ENCODE data around the gene EMC6.

Gene EMC6

DNA sequence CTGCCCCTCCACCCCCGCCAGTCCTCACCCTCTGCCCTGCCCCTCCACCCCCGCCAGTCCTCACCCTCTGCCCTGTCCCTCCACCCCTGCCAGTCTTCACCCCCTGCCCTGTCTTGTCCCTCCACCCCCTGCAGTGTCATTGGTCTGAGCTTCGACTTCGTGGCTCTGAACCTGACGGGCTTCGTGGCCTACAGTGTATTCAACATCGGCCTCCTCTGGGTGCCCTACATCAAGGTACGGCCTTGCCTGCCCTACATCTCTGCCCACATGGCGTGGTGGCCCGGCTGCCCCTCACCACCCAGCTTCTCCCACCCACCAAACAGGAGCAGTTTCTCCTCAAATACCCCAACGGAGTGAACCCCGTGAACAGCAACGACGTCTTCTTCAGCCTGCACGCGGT lies 12.3 kb upstream of the EMC6 start:
- no peak for DNase-seq (ENCODE audit: low read depth)
- H3K4me3 ChIP-seq (replicated peaks; ENCODE audit: low read depth, low read length) = no peak overlapping the region
- TF ChIP-seq, protein P1, sequence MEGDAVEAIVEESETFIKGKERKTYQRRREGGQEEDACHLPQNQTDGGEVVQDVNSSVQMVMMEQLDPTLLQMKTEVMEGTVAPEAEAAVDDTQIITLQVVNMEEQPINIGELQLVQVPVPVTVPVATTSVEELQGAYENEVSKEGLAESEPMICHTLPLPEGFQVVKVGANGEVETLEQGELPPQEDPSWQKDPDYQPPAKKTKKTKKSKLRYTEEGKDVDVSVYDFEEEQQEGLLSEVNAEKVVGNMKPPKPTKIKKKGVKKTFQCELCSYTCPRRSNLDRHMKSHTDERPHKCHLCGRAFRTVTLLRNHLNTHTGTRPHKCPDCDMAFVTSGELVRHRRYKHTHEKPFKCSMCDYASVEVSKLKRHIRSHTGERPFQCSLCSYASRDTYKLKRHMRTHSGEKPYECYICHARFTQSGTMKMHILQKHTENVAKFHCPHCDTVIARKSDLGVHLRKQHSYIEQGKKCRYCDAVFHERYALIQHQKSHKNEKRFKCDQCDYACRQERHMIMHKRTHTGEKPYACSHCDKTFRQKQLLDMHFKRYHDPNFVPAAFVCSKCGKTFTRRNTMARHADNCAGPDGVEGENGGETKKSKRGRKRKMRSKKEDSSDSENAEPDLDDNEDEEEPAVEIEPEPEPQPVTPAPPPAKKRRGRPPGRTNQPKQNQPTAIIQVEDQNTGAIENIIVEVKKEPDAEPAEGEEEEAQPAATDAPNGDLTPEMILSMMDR (IDR thresholded peaks at IDR 0.05; ENCODE audit: low read length, missing control alignments) = no peak

DNA sequence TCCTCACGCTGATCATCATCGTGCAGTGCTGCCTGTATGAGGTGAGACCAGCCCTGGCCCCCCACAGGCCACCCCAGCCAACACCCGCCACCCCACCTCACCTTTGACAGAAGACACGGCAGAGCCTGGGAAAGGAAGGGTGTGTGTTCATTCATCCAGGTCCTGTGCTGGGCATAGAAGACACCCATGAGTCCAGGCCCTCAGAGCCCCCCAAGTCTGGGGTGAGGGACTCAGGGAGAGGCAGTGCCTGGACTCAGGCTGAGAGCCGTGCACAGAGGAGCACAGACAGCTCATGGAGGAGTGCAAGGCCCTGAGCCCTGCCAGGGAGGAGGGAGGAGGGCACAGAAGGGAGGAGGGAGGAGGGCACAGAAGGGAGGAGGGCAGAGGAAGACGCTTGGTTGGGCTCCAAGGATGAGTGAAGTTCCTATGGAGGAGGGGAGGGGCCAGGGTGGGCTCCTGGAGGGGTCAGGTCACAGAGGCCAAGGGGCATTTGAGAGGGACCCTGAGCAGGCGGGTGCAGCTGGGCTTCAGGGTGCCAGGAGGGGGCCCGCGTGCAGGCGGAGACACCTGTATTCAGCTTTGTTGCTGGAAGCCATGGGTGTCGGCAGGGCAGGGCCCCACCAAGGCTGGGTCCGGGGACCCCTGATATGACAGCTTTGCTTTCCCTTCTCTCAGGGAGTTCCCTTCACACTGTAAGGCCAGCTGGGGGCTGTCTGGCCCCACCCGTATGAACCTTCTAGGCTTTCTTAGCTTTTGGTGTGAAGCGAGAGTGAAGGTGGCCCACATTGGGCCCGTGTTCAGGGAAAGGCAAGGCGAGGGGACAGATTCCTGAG lies 11.6 kb upstream of the EMC6 start:
- TF ChIP-seq, protein P1 (IDR thresholded peaks at IDR 0.05; ENCODE audit: low read length, missing control alignments) = no peak
- DNase-seq (ENCODE audit: low read depth) = no peak
- no peak overlapping the region for H3K4me3 ChIP-seq (replicated peaks; ENCODE audit: low read depth, low read length)

DNA sequence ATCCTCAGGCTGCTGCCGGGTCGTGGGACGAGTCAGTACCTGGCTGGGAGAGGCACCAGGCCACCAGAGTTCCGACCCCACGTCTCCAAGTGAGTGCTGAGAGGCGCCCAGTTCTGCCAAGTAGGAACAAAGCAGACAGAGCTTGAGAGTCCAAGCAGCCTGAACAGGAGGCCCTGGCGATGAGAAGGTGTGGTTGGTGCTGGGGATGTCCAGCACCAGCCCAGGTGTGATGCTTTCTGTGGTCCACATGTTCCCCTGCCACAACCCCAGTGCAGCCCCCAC lies 11.1 kb upstream of the EMC6 start:
- no peak overlapping the region for H3K4me3 ChIP-seq (replicated peaks; ENCODE audit: low read depth, low read length)
- DNase-seq (ENCODE audit: low read depth) = no peak
- TF ChIP-seq, protein P1 (IDR thresholded peaks at IDR 0.05; ENCODE audit: low read length, missing control alignments) = no peak

- no peak overlapping the region for H3K4me3 ChIP-seq (replicated peaks; ENCODE audit: low read depth, low read length)
- no peak for DNase-seq (ENCODE audit: low read depth)
- TF ChIP-seq, protein P1 (IDR thresholded peaks at IDR 0.05; ENCODE audit: low read length, missing control alignments) = no peak
Measured at GRCh38 chr17:3657874-3658783, 10.5 kb upstream of the EMC6 start.

GRCh38 chr17:3658784-3659449 lies 9.7 kb upstream of the EMC6 start:
- DNase-seq (ENCODE audit: low read depth) = no peak
- TF ChIP-seq, protein P1 (IDR thresholded peaks at IDR 0.05; ENCODE audit: low read length, missing control alignments) = no peak
- H3K4me3 ChIP-seq (replicated peaks; ENCODE audit: low read depth, low read length) = no peak overlapping the region

DNA sequence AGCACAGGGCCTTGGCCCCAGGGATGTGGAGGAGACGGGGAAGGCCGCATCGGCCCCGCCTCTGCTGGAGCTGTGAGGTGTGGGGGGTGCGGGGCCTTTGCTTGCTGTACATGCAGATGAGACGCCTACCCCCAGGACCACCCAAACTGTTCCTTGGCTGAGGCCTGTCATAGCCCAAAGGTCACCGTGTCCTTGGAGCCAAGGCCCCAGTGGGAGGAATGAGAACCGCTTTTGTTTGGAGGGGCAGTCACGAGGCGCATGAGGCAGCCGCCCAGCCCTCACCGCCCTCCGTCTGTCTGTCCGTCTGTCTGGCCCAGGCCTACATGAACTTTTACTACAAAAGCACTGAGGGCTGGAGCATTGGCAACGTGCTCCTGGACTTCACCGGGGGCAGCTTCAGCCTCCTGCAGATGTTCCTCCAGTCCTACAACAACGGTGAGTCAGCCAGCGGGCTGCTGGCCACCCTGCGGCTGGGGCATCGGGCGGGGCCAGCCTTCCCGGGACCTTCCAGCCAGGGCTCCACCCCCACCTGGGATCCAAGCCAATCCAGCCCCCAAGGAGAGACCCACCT lies 9.0 kb upstream of the EMC6 start:
- DNase-seq (ENCODE audit: low read depth) = peak; percentile 87
- TF ChIP-seq, protein P1 (IDR thresholded peaks at IDR 0.05; ENCODE audit: low read length, missing control alignments) = peak; percentile 29
- no peak overlapping the region for H3K4me3 ChIP-seq (replicated peaks; ENCODE audit: low read depth, low read length)

Data from fibroblast of pulmonary artery (primary cell).